Trophoblast cell (in vitro differentiated cells and primary cell): ENCODE results near the gene FBXW4.

Experiments used
- DNase-seq, 2 donors: peaks; one replicate each; pipeline ENCODE4 v3.0.0-alpha.2; 2016
- H2AFZ ChIP-seq: 2 replicates; pipeline ENCODE4 v1.6.1; 2013; ENCODE audit warnings: low read length, moderate library complexity, mild to moderate bottlenecking; ENCODE audit not compliant: insufficient read depth, poor library complexity
- H2AK5ac ChIP-seq: 2 replicates; pipeline ENCODE4 v1.6.1; 2013; ENCODE audit warnings: mild to moderate bottlenecking, low read length
- H2BK120ac ChIP-seq: 2 replicates; pipeline ENCODE4 v1.6.1; 2013; ENCODE audit warnings: low read length, mild to moderate bottlenecking, moderate library complexity; ENCODE audit not compliant: insufficient read depth, poor library complexity
- H2BK12ac ChIP-seq: 2 replicates; pipeline ENCODE4 v1.6.1; 2013; ENCODE audit warnings: mild to moderate bottlenecking, low read length, moderate library complexity
- H2BK5ac ChIP-seq: 2 replicates; pipeline ENCODE4 v1.6.1; 2013; ENCODE audit warnings: low read length, low read depth, moderate library complexity, mild to moderate bottlenecking; ENCODE audit not compliant: poor library complexity
- H3K14ac ChIP-seq: 2 replicates; pipeline ENCODE4 v1.6.1; 2013; ENCODE audit warnings: mild to moderate bottlenecking, low read length
- H3K18ac ChIP-seq: 2 replicates; pipeline ENCODE4 v1.6.1; 2013; ENCODE audit warnings: mild to moderate bottlenecking, low read length
- H3K23ac ChIP-seq: 2 replicates; pipeline ENCODE4 v1.6.1; 2013; ENCODE audit warnings: low read length
- H3K27ac ChIP-seq: 2 replicates; pipeline ENCODE4 v1.5.1; 2013; ENCODE audit warnings: low read depth, mild to moderate bottlenecking, inconsistent platforms, low read length, moderate library complexity
- H3K27me3 ChIP-seq: 2 replicates; pipeline ENCODE4 v1.6.1; 2013; ENCODE audit warnings: inconsistent platforms, mild to moderate bottlenecking, low read length, moderate library complexity; ENCODE audit not compliant: insufficient read depth
- H3K36me3 ChIP-seq, 2 experiments: 1 replicate in 1 of 2; 2 replicates in 1 of 2; pipeline ENCODE4 v1.6.1; 2013; ENCODE audit warnings: low read length in 2 of 2, mild to moderate bottlenecking in 2 of 2, moderate library complexity in 1 of 2; ENCODE audit not compliant: insufficient read depth in 2 of 2, control insufficient read depth in 1 of 2
- H3K4ac ChIP-seq: 2 replicates; pipeline ENCODE4 v1.6.1; 2013; ENCODE audit warnings: low read depth, mild to moderate bottlenecking, low read length, moderate library complexity
- H3K4me1 ChIP-seq, 2 experiments: 1 replicate in 1 of 2; 2 replicates in 1 of 2; pipeline ENCODE4 v1.6.1; 2013; ENCODE audit warnings: low read length in 2 of 2, mild to moderate bottlenecking in 2 of 2, moderate library complexity in 1 of 2; ENCODE audit not compliant: insufficient read depth in 2 of 2, control insufficient read depth in 1 of 2
- H3K4me2 ChIP-seq: 2 replicates; pipeline ENCODE4 v1.6.1; 2013; ENCODE audit warnings: inconsistent platforms, mild to moderate bottlenecking, low read length, moderate library complexity
- H3K4me3 ChIP-seq: 2 replicates; pipeline ENCODE4 v1.5.1; 2013; ENCODE audit warnings: mild to moderate bottlenecking, low read depth, low read length, inconsistent platforms
- H3K79me1 ChIP-seq: one replicate; pipeline ENCODE4 v1.6.1; 2013; ENCODE audit warnings: low read length
- H3K79me2 ChIP-seq: 2 replicates; pipeline ENCODE4 v1.6.1; 2013; ENCODE audit warnings: low read length, mild to moderate bottlenecking; ENCODE audit not compliant: control insufficient read depth, insufficient read depth, poor library complexity
- H3K9ac ChIP-seq: 2 replicates; pipeline ENCODE4 v1.6.1; 2013; ENCODE audit warnings: mild to moderate bottlenecking, low read length
- H3K9me3 ChIP-seq: 2 replicates; pipeline ENCODE4 v1.6.1; 2013; ENCODE audit warnings: low read depth, mild to moderate bottlenecking, control low read depth, inconsistent platforms, low read length; ENCODE audit not compliant: insufficient read depth
- H4K12ac ChIP-seq: 2 replicates; pipeline ENCODE4 v1.6.1; 2013; ENCODE audit warnings: low read depth, mild to moderate bottlenecking, low read length, moderate library complexity
- H4K8ac ChIP-seq: 2 replicates; pipeline ENCODE4 v1.6.1; 2013; ENCODE audit warnings: low read depth, mild to moderate bottlenecking, low read length, moderate library complexity
- H4K91ac ChIP-seq: one replicate; pipeline ENCODE4 v1.6.1; 2013; ENCODE audit warnings: low read depth, mild to moderate bottlenecking, low read length, moderate library complexity
- WGBS: extraction: QIAGEN DNeasy Blood & Tissue Kit; methylation state at CpG from one replicate; pipeline ENCODE4 v1.1.7; 2013; ENCODE audit warnings: missing lambda C conversion rate; ENCODE audit not compliant: insufficient read length, insufficient coverage; ENCODE audit errors: extremely low coverage; 5-methylcytosine and 5-hydroxymethylcytosine counted together

Gene FBXW4

DNA sequence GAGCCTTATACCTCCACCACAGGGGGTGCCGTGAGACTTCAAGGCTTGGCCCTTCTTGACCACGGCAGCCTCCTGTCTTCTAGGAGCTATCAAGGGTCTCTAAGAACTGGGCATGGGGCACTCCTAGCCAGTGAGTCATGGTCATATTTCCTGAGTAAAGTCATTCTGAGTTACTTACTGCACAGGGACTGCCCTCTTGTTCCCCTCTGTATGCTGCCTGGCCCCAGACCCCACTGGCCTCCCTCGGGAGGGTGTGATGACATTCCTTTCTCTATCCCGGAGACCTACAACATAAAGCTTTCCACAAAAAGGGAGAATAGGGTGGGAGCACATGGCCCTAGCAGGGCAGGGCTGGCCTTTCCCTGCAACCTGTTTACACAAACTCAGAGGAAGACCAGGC, 85.5 kb downstream of the FBXW4 start:
- Histone ChIP-seq H3K4ac (no peak overlapping the region), H3K14ac (no peak overlapping the region), H2BK120ac (no peak overlapping the region), H2BK5ac (no peak overlapping the region), H3K79me2 (no peaks in the 10 kb centered on the region), H3K27me3 (no peaks in the 10 kb centered on the region), H3K79me1 (no peaks in the 10 kb centered on the region), H3K9me3 (peaks cover 2% of the 10 kb centered on the region), H3K4me3 (no peak overlapping the region), H2BK12ac (no peak overlapping the region), H2AK5ac (no peak overlapping the region), H3K23ac (no peak overlapping the region), H2AFZ (no peak overlapping the region), H3K4me2 (no peak overlapping the region), H3K4me1 (peaks cover 0 to 5% of the 10 kb centered on the region in 2 experiments), H4K8ac (no peak overlapping the region), H3K18ac (no peak overlapping the region), H3K36me3 (peaks cover 13 to 38% of the 10 kb centered on the region in 2 experiments), H4K91ac (no peak overlapping the region), H3K27ac (no peak overlapping the region), H4K12ac (no peak overlapping the region), H3K9ac (no peak overlapping the region)
- no peak for DNase-seq
- no CpG with 5 or more reads among the region's 4 CpGs for WGBS

DNA sequence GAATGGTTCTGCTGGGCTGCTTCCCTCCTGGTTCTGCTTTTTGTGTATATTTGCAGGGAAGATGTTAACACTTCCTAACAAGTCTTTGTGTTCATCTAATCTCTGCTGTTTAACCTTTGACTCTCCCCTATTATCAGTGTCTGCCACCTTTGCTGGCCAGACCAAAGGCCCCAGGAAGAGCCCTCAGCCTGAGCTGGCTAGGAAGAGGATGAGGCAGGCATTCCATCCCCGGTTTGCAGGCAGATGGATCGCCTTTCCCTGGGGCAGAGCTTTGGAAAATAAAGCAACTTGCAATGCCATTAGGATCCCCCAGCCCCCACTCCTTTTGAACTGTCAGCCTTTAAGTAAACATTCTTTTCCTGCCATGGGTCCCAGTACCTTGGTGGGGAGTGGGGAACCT, 87.8 kb downstream of the FBXW4 start:
- H3K79me2 ChIP-seq, result no peaks in the 10 kb centered on the region
- no peak overlapping the region for H2BK12ac ChIP-seq
- peaks cover 2% of the 10 kb centered on the region for H3K9me3 ChIP-seq
- no peak overlapping the region for H4K91ac ChIP-seq
- H3K4ac ChIP-seq, result no peak overlapping the region
- no peak overlapping the region for H3K14ac ChIP-seq
- no CpG with 5 or more reads among the region's 2 CpGs for WGBS
- peaks cover 0 to 5% of the 10 kb centered on the region in 2 experiments for H3K4me1 ChIP-seq
- H4K12ac ChIP-seq, result no peak overlapping the region
- no peak overlapping the region for H3K9ac ChIP-seq
- no peaks in the 10 kb centered on the region for H3K79me1 ChIP-seq
- H4K8ac ChIP-seq, result no peak overlapping the region
- H3K27me3 ChIP-seq, result no peaks in the 10 kb centered on the region
- no peak overlapping the region for H2BK5ac ChIP-seq
- no peak overlapping the region for H2AK5ac ChIP-seq
- H3K36me3 ChIP-seq, result peaks cover 11 to 36% of the 10 kb centered on the region in 2 experiments
- no peak for DNase-seq
- no peak overlapping the region for H3K4me2 ChIP-seq
- no peak overlapping the region for H3K18ac ChIP-seq
- H3K27ac ChIP-seq, result no peak overlapping the region
- no peak overlapping the region for H3K23ac ChIP-seq
- H3K4me3 ChIP-seq, result no peak overlapping the region
- H2AFZ ChIP-seq, result no peak overlapping the region
- no peak overlapping the region for H2BK120ac ChIP-seq

DNA sequence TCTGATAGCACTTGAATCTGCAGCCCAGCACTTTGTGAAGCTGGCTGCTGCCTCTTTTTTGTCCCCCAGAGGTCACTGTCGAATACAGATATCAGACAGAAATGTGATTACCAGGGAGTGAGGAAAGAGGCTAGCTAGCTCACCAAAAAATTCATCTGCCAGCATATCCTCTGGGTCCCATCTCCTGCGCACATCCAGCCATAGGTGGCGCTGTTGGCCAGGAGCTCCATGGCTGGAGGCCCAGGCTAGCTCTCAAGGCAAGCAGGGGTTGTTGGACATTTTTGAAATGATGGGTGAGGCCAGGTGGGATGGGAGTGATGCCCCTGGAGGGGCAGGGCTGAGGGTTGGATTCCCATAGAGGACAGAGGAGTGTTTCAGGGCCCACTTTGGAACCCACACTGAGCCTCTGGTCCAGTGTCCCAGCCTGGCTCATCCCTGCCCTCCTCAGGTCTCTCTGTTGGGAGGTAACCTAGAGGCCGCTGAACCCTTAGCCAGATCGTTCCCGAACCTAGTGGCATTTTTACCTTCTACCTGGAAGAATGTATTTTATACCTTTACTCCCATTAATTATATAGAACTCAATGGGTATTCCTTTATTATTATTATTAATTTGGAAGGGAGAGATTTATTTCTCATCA, 92.1 kb downstream of the FBXW4 start:
- no peak overlapping the region for H2BK12ac ChIP-seq
- H2AK5ac ChIP-seq, result no peak overlapping the region
- H2BK120ac ChIP-seq, result no peak overlapping the region
- H3K9ac ChIP-seq, result no peak overlapping the region
- H3K23ac ChIP-seq, result no peak overlapping the region
- H3K79me2 ChIP-seq, result no peaks in the 10 kb centered on the region
- H3K18ac ChIP-seq, result no peak overlapping the region
- DNase-seq, result peak; percentile 87 to 91
- no peaks in the 10 kb centered on the region for H3K79me1 ChIP-seq
- H3K4ac ChIP-seq, result no peak overlapping the region
- H4K8ac ChIP-seq, result no peak overlapping the region
- H2BK5ac ChIP-seq, result no peak overlapping the region
- no peak overlapping the region for H3K4me3 ChIP-seq
- H4K12ac ChIP-seq, result no peak overlapping the region
- no peak overlapping the region for H3K14ac ChIP-seq
- H4K91ac ChIP-seq, result no peak overlapping the region
- peaks cover 2% of the 10 kb centered on the region for H3K9me3 ChIP-seq
- no peak overlapping the region for H3K4me2 ChIP-seq
- no peak overlapping the region for H2AFZ ChIP-seq
- no peak overlapping the region for H3K27ac ChIP-seq
- H3K27me3 ChIP-seq, result no peaks in the 10 kb centered on the region
- WGBS, result no CpG with 5 or more reads among the region's 6 CpGs
- H3K4me1 ChIP-seq, result peaks cover 0 to 5% of the 10 kb centered on the region in 2 experiments
- peaks cover 0 to 5% of the 10 kb centered on the region in 2 experiments for H3K36me3 ChIP-seq

DNA sequence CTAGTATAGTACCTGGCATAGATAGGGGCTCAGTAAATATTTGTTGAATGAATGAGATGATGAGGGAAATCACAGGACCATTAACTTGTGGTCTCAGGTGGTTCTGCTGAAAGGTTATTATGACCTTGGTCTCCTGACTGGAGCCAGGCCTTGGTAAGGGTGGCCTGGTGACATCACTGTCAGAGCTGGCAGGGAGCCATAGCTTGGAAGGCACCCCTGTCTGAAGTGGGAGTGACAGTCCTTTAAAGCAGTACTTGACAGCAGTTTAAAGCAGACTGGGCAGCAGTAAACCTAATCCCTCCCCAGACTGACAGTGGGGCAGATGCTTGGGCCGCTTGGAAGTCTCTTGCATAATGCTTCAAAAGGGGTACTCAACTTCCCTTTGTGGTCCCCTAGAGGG, 93.4 kb downstream of the FBXW4 start:
- no peak overlapping the region for H4K12ac ChIP-seq
- no peak overlapping the region for H3K27ac ChIP-seq
- no peaks in the 10 kb centered on the region for H3K79me2 ChIP-seq
- H3K18ac ChIP-seq, result no peak overlapping the region
- H3K27me3 ChIP-seq, result no peaks in the 10 kb centered on the region
- H2AK5ac ChIP-seq, result no peak overlapping the region
- H4K91ac ChIP-seq, result no peak overlapping the region
- no peak overlapping the region for H3K4me3 ChIP-seq
- H3K23ac ChIP-seq, result no peak overlapping the region
- H2AFZ ChIP-seq, result no peak overlapping the region
- H3K9me3 ChIP-seq, result no peaks in the 10 kb centered on the region
- H4K8ac ChIP-seq, result no peak overlapping the region
- H3K4me2 ChIP-seq, result no peak overlapping the region
- no peaks in the 10 kb centered on the region for H3K4me1 ChIP-seq
- H2BK5ac ChIP-seq, result no peak overlapping the region
- no peak for DNase-seq
- H3K9ac ChIP-seq, result no peak overlapping the region
- peaks cover 0 to 5% of the 10 kb centered on the region in 2 experiments for H3K36me3 ChIP-seq
- H3K79me1 ChIP-seq, result no peaks in the 10 kb centered on the region
- no CpG with 5 or more reads among the region's 1 CpG for WGBS
- H2BK12ac ChIP-seq, result no peak overlapping the region
- no peak overlapping the region for H2BK120ac ChIP-seq
- no peak overlapping the region for H3K4ac ChIP-seq
- H3K14ac ChIP-seq, result no peak overlapping the region
